ENCODE data around the gene DHX15. TPM values are rescaled to one million over a fixed set of nuclear protein-coding genes. Genes with fewer than 3 reads are reported as not detected.

DHX15 gene
- total RNA-seq, 1 experiment from 2014 or later = 287 TPM

DNA sequence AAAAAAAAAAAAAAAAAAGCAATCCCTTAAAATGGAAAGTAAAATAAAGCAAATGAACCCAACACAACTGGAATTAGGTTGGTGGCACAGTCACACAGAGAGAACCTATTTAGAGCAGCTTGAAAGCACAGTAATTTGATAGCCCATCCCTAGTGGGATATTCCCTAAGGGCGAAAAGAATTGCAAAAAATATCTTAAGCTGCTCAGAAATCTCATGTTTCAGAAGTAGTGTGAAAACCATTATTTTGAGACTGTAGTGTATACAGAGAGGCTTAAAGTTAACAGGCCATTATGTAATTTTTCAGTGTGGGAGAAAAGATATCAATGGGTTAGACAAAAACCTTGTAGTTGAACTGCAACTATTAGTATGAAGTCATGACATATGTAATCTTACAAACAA, 40.0 kb upstream of the DHX15 start:
- H3K14ac ChIP-seq (ENCODE audit: insufficient read depth, low read length) = no peak overlapping the region
- H4K91ac ChIP-seq (ENCODE audit: insufficient read length, low read depth, low read length) = no peak overlapping the region
- no peaks in the 10 kb centered on the region for H3K23me2 ChIP-seq (ENCODE audit: insufficient read length, low read depth, low read length, poor library complexity, severe bottlenecking)
- H2BK20ac ChIP-seq (ENCODE audit: low read depth, low read length, poor library complexity, severe bottlenecking) = no peak overlapping the region
- no peak overlapping the region for H2AK5ac ChIP-seq (ENCODE audit: insufficient read length, low read length)
- H3K4me1 Mint-ChIP-seq = peaks cover 7 to 9% of the 10 kb centered on the region in 2 experiments
- H3K27ac ChIP-seq (ENCODE audit: insufficient read length, low read depth, low read length) = no peak overlapping the region
- no peak overlapping the region for H3K56ac ChIP-seq (ENCODE audit: insufficient read length, low read depth, low read length)
- no peaks in the 10 kb centered on the region for H3K79me1 ChIP-seq (ENCODE audit: insufficient read depth, low read depth, low read length, poor library complexity, severe bottlenecking)
- no peak overlapping the region for H3T11ph ChIP-seq (ENCODE audit: low read length)
- no peaks in the 10 kb centered on the region; the same call in 1 of the 2 replicates for H3K27me3 Mint-ChIP-seq (ENCODE audit: low read depth)
- H3K9ac ChIP-seq (ENCODE audit: extremely low read depth, insufficient read length, low read length) = no peak overlapping the region
- no peak overlapping the region for H2AFZ ChIP-seq (ENCODE audit: low read length)
- no peak overlapping the region for H3K4me3 Mint-ChIP-seq
- no peak overlapping the region for H2BK15ac ChIP-seq (ENCODE audit: low read depth, low read length)
- TF ChIP-seq, protein P1, sequence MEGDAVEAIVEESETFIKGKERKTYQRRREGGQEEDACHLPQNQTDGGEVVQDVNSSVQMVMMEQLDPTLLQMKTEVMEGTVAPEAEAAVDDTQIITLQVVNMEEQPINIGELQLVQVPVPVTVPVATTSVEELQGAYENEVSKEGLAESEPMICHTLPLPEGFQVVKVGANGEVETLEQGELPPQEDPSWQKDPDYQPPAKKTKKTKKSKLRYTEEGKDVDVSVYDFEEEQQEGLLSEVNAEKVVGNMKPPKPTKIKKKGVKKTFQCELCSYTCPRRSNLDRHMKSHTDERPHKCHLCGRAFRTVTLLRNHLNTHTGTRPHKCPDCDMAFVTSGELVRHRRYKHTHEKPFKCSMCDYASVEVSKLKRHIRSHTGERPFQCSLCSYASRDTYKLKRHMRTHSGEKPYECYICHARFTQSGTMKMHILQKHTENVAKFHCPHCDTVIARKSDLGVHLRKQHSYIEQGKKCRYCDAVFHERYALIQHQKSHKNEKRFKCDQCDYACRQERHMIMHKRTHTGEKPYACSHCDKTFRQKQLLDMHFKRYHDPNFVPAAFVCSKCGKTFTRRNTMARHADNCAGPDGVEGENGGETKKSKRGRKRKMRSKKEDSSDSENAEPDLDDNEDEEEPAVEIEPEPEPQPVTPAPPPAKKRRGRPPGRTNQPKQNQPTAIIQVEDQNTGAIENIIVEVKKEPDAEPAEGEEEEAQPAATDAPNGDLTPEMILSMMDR (conservative IDR thresholded peaks at IDR 0.05) = no peak
- no peak overlapping the region for H4K5ac ChIP-seq (ENCODE audit: insufficient read length, low read depth, low read length)
- H3K9me3 ChIP-seq (ENCODE audit: control insufficient read depth, low read depth, low read length) = no peaks in the 10 kb centered on the region
- H2BK120ac ChIP-seq (ENCODE audit: low read depth, low read length, poor library complexity, severe bottlenecking) = no peak overlapping the region
- H3K27ac Mint-ChIP-seq = no peak overlapping the region
- H3K4me2 ChIP-seq (ENCODE audit: insufficient read depth, insufficient read length, low read length) = no peak overlapping the region
- H2BK5ac ChIP-seq (ENCODE audit: insufficient read length, low read length) = no peak overlapping the region
- no peak for DNase-seq
- H3K4ac ChIP-seq (ENCODE audit: low read depth, low read length) = no peak overlapping the region
- H3K18ac ChIP-seq (ENCODE audit: insufficient read length, low read depth, low read length) = no peak overlapping the region
- peaks cover 2 to 22% (median 3%) of the 10 kb centered on the region in 3 experiments; a peak in 5 of 7 replicates for H3K36me3 Mint-ChIP-seq (ENCODE audit: insufficient read depth in 1 of 3, low read depth in 3 of 3)
- no peaks in the 10 kb centered on the region for H3K27me3 ChIP-seq (ENCODE audit: insufficient read depth, low read length)
- H3K4me1 ChIP-seq (ENCODE audit: insufficient read depth, low read length) = no peaks in the 10 kb centered on the region; the same call in 1 of the 2 replicates
- H4K8ac ChIP-seq (replicated peaks; ENCODE audit: insufficient read length, low read depth, low read length) = no peak overlapping the region
- H3K9me3 Mint-ChIP-seq = peaks cover 19 to 23% of the 10 kb centered on the region in 2 experiments
- no CpG with 5 or more reads among the region's 1 CpG for WGBS (ENCODE audit: extremely low coverage, insufficient read length, low lambda C conversion rate)
- no peaks in the 10 kb centered on the region for H4K20me1 ChIP-seq (ENCODE audit: control insufficient read depth, insufficient read depth, insufficient read length)
- H3K23ac ChIP-seq (ENCODE audit: insufficient read length, low read depth, low read length) = no peak overlapping the region
- no peak overlapping the region for H2BK12ac ChIP-seq (ENCODE audit: insufficient read length, low read depth, low read length)
- H3K79me2 ChIP-seq (ENCODE audit: insufficient read depth, low read length) = no peaks in the 10 kb centered on the region
